Measurements from ENCODE around the gene ARID2.

Gene ARID2

DNA sequence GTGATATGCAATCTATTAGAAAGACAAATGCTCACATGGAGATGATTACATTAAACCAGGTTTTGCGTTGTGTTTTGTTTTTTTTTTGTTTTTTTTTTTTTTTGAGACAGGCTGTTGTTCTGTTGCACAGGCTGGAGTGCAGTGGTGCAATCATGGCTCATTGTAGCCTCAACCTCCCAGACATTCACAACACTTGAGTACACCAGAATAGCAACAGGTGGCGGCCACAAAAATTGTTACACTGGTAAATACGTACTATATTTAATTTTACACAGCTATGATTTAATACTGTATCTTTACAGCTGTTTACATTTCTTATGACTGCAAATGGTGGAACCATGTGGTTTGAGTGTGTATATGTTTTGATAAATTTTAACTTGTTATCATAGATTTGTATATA is 200.9 kb downstream of the ARID2 start:
- DNase-seq (ENCODE audit: low read depth in 2 of 2) = no peak
- no peak overlapping the region for H3K4me3 ChIP-seq (replicated peaks in 1 of 2; ENCODE audit: low read depth in 2 of 2, low read length in 2 of 2)
- TF ChIP-seq CTCF (IDR thresholded peaks at IDR 0.05; ENCODE audit: low read depth, low read length) = no peak

DNA sequence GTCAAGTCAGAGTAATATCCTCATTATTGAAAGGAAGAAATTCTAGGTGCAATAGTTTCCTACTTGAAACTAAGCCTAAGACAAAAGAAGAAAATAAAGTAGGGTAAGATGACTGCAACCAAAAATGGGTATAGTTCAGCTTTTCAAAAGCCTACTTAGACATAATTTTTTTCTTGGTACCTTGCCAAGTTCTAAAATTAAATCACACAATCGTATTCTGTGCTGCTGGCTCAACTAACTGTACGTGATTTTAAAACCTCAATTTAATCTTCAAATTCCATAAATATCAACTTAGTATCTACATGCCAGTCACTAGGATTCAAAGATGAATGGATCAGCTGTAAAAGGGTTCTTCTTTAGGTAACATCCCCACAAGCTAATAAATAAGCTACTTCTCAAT is 204.0 kb downstream of the ARID2 start:
- H3K4me3 ChIP-seq (replicated peaks in 1 of 2; ENCODE audit: low read depth in 2 of 2, low read length in 2 of 2) = no peak overlapping the region
- TF ChIP-seq CTCF (IDR thresholded peaks at IDR 0.05; ENCODE audit: low read depth, low read length) = no peak
- DNase-seq (ENCODE audit: low read depth in 2 of 2) = peak; percentile 14 to 15

DNA sequence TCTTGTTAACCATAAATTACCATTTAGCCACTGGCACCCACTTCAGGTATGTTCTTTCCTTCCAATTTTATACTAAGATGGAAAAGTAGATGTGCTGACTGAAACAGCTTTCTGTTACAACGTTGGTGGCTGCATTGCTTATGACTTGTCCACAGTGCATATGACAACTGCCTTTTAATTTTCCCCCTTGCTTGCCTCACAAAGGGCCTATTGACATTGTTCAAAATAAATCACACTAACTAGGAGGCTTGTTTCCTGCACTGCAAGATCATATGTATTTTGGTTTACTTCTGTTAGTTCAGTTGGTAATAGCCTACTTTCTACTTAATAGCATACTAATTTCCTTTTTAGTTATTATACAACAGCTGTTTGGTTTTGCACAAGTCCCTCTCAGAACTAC is 205.4 kb downstream of the ARID2 start:
- no peak overlapping the region for H3K4me3 ChIP-seq (replicated peaks in 1 of 2; ENCODE audit: low read depth in 2 of 2, low read length in 2 of 2)
- TF ChIP-seq CTCF (IDR thresholded peaks at IDR 0.05; ENCODE audit: low read depth, low read length) = no peak
- DNase-seq (ENCODE audit: low read depth in 2 of 2) = no peak

- no peak overlapping the region for H3K4me3 ChIP-seq (replicated peaks in 1 of 2; ENCODE audit: low read depth in 2 of 2, low read length in 2 of 2)
- TF ChIP-seq CTCF (IDR thresholded peaks at IDR 0.05; ENCODE audit: low read depth, low read length) = no peak
- DNase-seq (ENCODE audit: low read depth in 2 of 2) = peak in 1 of 2 donors; percentile 18
Observed at GRCh38 chr12:45938566-45938965, 209.1 kb downstream of the ARID2 start.

DNA sequence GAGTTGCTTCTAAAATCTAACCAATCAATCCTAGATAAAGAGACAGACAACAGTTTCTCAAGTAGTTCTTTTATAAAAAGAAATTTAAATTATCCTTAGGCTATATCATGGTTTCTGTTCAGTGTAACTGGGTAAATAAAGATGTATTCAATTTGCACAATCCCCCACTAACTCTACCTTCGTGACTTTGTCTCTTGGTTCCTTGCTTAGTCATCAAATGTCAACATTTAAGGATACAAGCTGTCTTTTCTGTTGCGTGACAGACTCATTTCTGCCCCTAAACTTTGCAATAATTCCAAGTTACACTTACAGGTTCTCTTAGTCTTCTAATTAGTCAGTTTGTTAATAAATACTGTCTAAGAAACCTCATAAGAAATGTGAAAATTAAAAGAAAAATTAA is 210.3 kb downstream of the ARID2 start:
- no peak for TF ChIP-seq CTCF (IDR thresholded peaks at IDR 0.05; ENCODE audit: low read depth, low read length)
- peak in 1 of 2 donors; percentile 32 for DNase-seq (ENCODE audit: low read depth in 2 of 2)
- no peak overlapping the region for H3K4me3 ChIP-seq (replicated peaks in 1 of 2; ENCODE audit: low read depth in 2 of 2, low read length in 2 of 2)

DNA sequence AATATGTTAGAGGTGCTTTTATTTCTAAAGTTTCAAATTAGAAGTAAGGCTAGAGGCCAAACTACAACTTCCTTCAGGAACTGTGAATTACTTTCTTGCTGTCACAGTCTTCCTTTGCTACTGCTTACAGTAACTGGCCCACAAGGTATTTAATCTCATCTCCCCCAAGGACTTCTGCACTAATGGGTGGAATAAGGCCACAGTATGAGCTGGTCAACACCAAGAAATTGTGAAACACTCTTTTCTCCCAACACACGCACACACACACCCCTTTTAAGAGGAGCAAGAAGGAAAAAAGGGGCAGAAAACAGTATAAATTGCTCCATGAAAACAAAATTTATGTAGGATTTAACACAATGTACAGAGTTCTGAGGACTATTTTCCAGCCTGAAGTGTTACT is 215.3 kb downstream of the ARID2 start:
- H3K4me3 ChIP-seq (replicated peaks in 1 of 2; ENCODE audit: low read depth in 2 of 2, low read length in 2 of 2) = no peak overlapping the region
- peak in 1 of 2 donors; percentile 73 for DNase-seq (ENCODE audit: low read depth in 2 of 2)
- no peak for TF ChIP-seq CTCF (IDR thresholded peaks at IDR 0.05; ENCODE audit: low read depth, low read length)

DNA sequence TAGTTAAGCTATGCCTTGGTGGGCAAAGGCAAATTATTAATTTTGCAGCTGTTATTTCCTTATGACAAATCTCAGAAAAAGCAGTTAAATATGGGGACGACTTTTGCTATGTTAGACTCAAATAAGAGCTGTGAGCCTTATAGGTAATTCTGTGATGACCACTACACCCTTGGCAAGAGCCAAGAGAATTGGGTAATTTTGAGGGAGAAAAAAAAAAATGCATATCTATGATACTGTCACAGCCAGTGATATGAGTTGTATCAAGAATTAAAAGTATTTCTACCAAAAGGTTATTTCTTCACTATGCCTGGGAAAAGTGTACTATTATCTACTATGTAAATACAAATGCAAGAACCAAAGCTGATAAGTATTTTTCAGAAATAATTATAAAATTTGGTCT is 216.9 kb downstream of the ARID2 start:
- DNase-seq (ENCODE audit: low read depth in 2 of 2) = no peak
- no peak for TF ChIP-seq CTCF (IDR thresholded peaks at IDR 0.05; ENCODE audit: low read depth, low read length)
- H3K4me3 ChIP-seq (replicated peaks in 1 of 2; ENCODE audit: low read depth in 2 of 2, low read length in 2 of 2) = no peak overlapping the region

All from cardiac fibroblast (primary cell).